HL-60 (cell line): ENCODE measurements around the gene AHCY.

Source experiments
- CTCF ChIP-seq: IDR thresholded peaks from one replicate; pipeline ENCODE4 v1.5.1; 2011; ENCODE audit warnings: low read length, control low read depth, inconsistent platforms; ENCODE audit not compliant: insufficient read depth
- POLR2AphosphoS5 ChIP-seq: IDR thresholded peaks from 2 replicates; pipeline ENCODE4 v1.6.1; 2012; ENCODE audit warnings: low read depth
- REST ChIP-seq: IDR thresholded peaks from 2 replicates; pipeline ENCODE4 v1.6.1; 2012; ENCODE audit warnings: low read depth; ENCODE audit not compliant: insufficient replicate concordance

- TF ChIP-seq CTCF (no peak), POLR2AphosphoS5 (no peak), REST (no peak)
These were observed 8.2 kb upstream of the AHCY start for GRCh38 chr20:34311118-34312023.
